Right atrium auricular region (tissue), 2 donors: ENCODE data around the gene CKM. TPM values are rescaled to one million over a fixed set of nuclear protein-coding genes. Genes with fewer than 3 reads are reported as not detected.

Experiments
- DNase-seq: peaks from one replicate; pipeline ENCODE4 v3.0.0-alpha.2; 2019; ENCODE audit warnings: low spot score
- H3K27ac ChIP-seq, 2 donors: fragments of 200-600 bp; sonication (generic); 1 replicate in 1 of 2; 2 replicates in 1 of 2; pipeline ENCODE4 v1.5.1; 2016 to 2019
- H3K27me3 ChIP-seq, 2 donors: fragments of 200-600 bp; sonication (generic); one replicate each; pipeline versions ENCODE4 v1.5.1 to v1.6.0; 2017 to 2019
- H3K36me3 ChIP-seq: fragments of 200-600 bp; sonication (generic); one replicate; pipeline ENCODE4 v1.5.1; 2016
- H3K4me1 ChIP-seq, 2 donors: fragments of 200-600 bp; sonication (generic); one replicate each; pipeline versions ENCODE4 v1.5.1 to v1.6.0; 2017 to 2019
- H3K4me3 ChIP-seq, 2 donors: fragments of 200-600 bp; sonication (generic); 1 replicate in 1 of 2; 2 replicates in 1 of 2; pipeline ENCODE4 v1.5.1; 2017 to 2019; ENCODE audit warnings: mild to moderate bottlenecking in 1 of 2, moderate library complexity in 1 of 2
- H3K9me3 ChIP-seq, 2 donors: fragments of 200-600 bp; sonication (generic); one replicate each; pipeline ENCODE4 v1.5.1; 2019
- total RNA-seq, 2 donors: library from RNA; depleted of rRNA; stranded (reverse); fragments of >200 nt; gene quantifications; one replicate each; pipeline ENCODE4 v1.1.0, GENCODE V29; 2016
- TF ChIP-seq, protein P1 (sequence below), 2 donors: fragments of 200-600 bp; sonication (generic); IDR thresholded peaks; one replicate each; pipeline ENCODE4 v1.5.1; 2019; ENCODE audit warnings: antibody characterized with exemption in 2 of 2

CKM gene
- total RNA-seq, 2 donors from 2014 or later, result 3,033 to 6,121 TPM

DNA sequence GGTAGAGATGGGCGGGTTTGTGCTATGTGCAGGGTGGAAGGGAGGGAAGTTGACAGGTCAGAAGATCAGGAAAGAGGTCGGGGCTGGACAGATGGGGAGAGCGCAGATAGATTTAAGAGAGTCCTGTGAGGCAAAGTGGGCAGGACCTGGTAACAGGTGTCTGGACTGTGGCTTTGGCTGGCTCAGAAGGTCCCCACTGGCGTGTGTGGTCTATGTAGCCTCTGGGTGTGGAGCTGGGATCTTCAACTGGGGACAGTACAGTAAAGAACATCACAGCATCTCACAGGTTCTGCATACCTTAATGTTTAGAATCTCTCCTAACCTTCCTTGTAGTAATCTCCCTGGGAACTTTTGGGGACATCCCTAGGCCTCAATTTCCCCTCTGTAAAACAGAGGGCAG, 17.7 kb downstream of the CKM start:
- Histone ChIP-seq H3K36me3 (peaks cover 34% of the 10 kb centered on the region), H3K27me3 (no peaks in the 10 kb centered on the region), H3K4me3 (no peak overlapping the region), H3K27ac (no peak overlapping the region), H3K9me3 (no peaks in the 10 kb centered on the region), H3K4me1 (no peaks in the 10 kb centered on the region)
- TF ChIP-seq, protein P1, sequence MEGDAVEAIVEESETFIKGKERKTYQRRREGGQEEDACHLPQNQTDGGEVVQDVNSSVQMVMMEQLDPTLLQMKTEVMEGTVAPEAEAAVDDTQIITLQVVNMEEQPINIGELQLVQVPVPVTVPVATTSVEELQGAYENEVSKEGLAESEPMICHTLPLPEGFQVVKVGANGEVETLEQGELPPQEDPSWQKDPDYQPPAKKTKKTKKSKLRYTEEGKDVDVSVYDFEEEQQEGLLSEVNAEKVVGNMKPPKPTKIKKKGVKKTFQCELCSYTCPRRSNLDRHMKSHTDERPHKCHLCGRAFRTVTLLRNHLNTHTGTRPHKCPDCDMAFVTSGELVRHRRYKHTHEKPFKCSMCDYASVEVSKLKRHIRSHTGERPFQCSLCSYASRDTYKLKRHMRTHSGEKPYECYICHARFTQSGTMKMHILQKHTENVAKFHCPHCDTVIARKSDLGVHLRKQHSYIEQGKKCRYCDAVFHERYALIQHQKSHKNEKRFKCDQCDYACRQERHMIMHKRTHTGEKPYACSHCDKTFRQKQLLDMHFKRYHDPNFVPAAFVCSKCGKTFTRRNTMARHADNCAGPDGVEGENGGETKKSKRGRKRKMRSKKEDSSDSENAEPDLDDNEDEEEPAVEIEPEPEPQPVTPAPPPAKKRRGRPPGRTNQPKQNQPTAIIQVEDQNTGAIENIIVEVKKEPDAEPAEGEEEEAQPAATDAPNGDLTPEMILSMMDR (IDR thresholded peaks at IDR 0.05), result no peak
- no peak for DNase-seq

DNA sequence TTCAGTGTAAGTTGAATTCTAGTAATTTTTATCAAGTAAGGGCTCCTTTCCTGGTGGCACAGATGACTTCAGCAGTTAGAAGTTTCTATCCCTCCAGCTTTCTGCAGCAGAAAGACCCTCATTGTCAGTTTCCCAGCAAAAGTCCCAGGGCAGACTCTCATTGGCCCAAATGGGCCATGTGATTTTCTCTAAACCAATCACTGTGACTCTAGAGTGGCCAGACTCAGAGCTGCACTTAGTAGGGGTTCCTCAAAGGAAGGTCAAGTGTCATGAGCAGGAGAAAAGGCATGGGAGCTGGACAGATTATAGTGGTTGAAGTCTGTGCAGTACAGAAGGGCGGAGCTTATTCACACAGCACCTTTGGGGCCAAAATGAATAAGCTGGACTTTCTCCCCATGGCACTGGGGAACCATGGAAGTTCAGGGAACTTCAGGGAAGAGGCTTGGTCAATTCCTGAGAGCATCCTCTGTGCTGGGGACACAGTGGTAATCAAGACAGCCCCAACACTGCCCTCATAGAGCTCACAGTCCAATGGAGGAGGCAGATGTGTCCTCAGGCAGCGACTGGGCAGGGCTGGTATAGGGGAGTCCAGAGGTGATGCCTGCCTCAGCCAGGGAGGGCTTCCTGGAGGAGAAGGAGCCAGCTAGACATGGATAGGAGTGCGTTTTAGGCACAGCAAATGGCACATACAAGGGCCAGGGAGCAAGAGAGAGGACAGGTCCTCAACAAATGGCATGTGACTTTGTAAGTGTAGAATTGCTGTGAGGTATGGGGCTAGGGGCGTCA, 18.3 kb downstream of the CKM start:
- TF ChIP-seq, protein P1 (IDR thresholded peaks at IDR 0.05), result no peak
- no peaks in the 10 kb centered on the region for H3K9me3 ChIP-seq
- no peak overlapping the region for H3K4me3 ChIP-seq
- H3K27ac ChIP-seq, result no peak overlapping the region
- peaks cover 36% of the 10 kb centered on the region for H3K36me3 ChIP-seq
- no peaks in the 10 kb centered on the region for H3K27me3 ChIP-seq
- DNase-seq, result no peak
- H3K4me1 ChIP-seq, result no peaks in the 10 kb centered on the region

DNA sequence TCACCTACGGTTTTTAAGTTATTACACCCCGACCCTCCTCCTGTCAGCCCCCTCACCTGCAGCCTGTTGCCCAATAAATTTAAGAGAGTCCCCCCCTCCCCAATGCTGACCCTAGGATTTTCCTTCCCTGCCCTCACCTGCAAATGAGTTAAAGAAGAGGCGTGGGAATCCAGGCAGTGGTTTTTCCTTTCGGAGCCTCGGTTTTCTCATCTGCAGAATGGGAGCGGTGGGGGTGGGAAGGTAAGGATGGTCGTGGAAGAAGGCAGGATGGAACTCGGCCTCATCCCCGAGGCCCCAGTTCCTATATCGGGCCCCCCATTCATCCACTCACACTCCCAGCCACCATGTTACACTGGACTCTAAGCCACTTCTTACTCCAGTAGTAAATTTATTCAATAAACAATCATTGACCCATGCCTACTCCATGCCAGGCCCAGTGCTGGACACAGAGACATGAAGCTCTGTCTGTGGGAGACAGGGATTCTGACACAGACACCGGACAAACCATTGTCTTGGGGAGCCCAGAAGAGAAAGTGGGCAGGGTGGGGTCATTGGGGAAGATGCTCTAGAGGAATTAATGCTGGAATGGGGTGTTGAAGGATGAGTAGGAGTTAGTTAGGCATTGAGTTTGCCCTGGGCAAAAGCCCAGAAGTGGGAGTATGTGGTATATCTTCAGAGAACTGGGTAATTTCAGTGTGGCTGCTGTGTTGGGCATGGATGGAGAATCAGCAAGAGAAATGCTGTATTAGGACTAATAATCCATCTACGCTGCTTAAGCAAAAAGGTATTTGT, 19.2 kb downstream of the CKM start:
- TF ChIP-seq, protein P1 (IDR thresholded peaks at IDR 0.05), result no peak
- no peaks in the 10 kb centered on the region for H3K9me3 ChIP-seq
- no peaks in the 10 kb centered on the region for H3K27me3 ChIP-seq
- no peak overlapping the region for H3K27ac ChIP-seq
- H3K4me1 ChIP-seq, result no peaks in the 10 kb centered on the region
- H3K4me3 ChIP-seq, result no peak overlapping the region
- peaks cover 31% of the 10 kb centered on the region for H3K36me3 ChIP-seq
- no peak for DNase-seq

DNA sequence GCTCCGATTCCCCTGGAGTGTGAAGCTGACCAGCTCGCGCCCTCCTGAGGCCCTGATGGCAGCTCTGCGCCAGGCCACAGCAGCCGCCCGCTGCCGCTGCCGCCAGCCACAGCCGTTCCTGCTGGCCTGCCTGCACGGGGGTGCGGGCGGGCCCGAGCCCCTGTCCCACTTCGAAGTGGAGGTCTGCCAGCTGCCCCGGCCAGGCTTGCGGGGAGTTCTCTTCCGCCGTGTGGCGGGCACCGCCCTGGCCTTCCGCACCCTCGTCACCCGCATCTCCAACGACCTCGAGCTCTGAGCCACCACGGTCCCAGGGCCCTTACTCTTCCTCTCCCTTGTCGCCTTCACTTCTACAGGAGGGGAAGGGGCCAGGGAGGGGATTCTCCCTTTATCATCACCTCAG, 20.3 kb downstream of the CKM start:
- no peak overlapping the region for H3K27ac ChIP-seq
- peaks cover 21% of the 10 kb centered on the region for H3K36me3 ChIP-seq
- H3K9me3 ChIP-seq, result no peaks in the 10 kb centered on the region
- TF ChIP-seq, protein P1 (IDR thresholded peaks at IDR 0.05), result no peak
- DNase-seq, result no peak
- H3K4me1 ChIP-seq, result no peaks in the 10 kb centered on the region
- no peak overlapping the region for H3K4me3 ChIP-seq
- no peaks in the 10 kb centered on the region for H3K27me3 ChIP-seq

DNA sequence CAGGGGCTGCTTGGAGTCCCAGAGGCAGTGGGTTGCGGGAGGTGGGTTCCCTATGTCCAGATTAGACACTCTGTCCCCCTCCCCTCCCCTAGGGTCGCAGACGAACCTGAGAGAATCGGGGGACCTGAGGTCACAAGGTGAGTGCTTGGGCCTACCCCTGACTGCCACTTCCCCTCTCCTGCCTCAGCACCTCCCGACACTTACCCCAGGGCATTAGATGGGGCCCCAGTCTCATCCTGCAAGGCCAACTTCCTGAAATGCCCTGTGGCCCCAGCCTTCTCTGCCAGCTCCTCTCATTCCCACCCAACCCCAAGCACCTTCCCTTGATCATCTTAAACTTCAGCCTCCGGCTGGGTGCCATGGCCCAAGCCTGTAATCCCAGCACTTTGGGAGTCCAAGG, 23.0 kb downstream of the CKM start:
- Histone ChIP-seq H3K27me3 (no peaks in the 10 kb centered on the region), H3K4me1 (peaks cover 0 to 1% of the 10 kb centered on the region in 2 donors), H3K9me3 (no peaks in the 10 kb centered on the region), H3K27ac (no peak overlapping the region), H3K36me3 (peaks cover 8% of the 10 kb centered on the region), H3K4me3 (no peak overlapping the region)
- TF ChIP-seq, protein P1 (IDR thresholded peaks at IDR 0.05), result no peak
- DNase-seq, result no peak
